NB4 (cell line): ENCODE results near the gene CNKSR3.

Source experiments
- CTCF ChIP-seq: IDR thresholded peaks from one replicate; pipeline ENCODE4 v1.5.1; 2012; ENCODE audit warnings: low read depth, low read length
- POLR2A ChIP-seq: IDR thresholded peaks from 2 replicates; pipeline ENCODE4 v1.6.1; 2011; ENCODE audit warnings: mild to moderate bottlenecking; ENCODE audit not compliant: insufficient read length; ENCODE audit errors: extremely low read depth

DNA sequence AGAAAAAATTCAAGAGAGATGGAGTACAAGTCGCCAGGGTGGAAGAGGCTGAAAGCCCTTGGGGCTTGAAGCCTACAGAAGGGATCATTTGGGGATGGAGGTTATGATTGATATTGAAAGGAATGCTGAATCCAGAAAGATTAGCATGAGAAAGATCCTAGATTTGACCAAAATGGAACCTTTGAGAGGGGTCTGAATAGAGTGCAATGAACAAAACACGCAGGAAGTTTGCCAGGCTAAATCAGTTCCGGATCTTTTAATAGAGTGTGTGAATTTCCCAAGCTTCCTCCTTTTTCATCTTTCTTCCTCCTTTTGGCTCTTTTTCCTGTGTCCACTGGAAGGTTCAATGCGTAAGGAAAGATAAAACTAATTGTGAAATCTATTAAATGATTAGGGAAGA lies 169.1 kb downstream of the CNKSR3 start:
- TF ChIP-seq POLR2A = no peak
- no peak for TF ChIP-seq CTCF
